HL-60 (cell line): ENCODE data around the gene PITPNC1.
A peak's percentile ranks its signal among the peaks of the same experiment; 100 is the strongest.
"Not testable (repeated sequence)": the region's sequence is repeated elsewhere in the genome, so short reads cannot be mapped to it uniquely, and the experiment has no call there.

Experiments used
- DNase-seq, 2 experiments: peaks; one replicate each; pipeline ENCODE4 v3.0.0-alpha.2; 2010 to 2020; ENCODE audit warnings: low read depth in 1 of 2, low spot score in 1 of 2
- H3K27ac ChIP-seq: fragments of 250-450 bp; sonication (Bioruptor Pico); replicated peaks from 2 replicates; pipeline ENCODE4 v1.5.1; 2020; ENCODE audit warnings: mild to moderate bottlenecking, moderate library complexity
- H3K27me3 ChIP-seq: fragments of 250-450 bp; sonication (Bioruptor Pico); 2 replicates; pipeline ENCODE4 v1.5.1; 2021; ENCODE audit warnings: mild to moderate bottlenecking, moderate library complexity; ENCODE audit not compliant: insufficient read depth, poor library complexity, severe bottlenecking
- H3K4me3 ChIP-seq: replicated peaks from 2 replicates; pipeline ENCODE4 v1.5.1; 2011; ENCODE audit warnings: mild to moderate bottlenecking, control low read depth, low read length; ENCODE audit not compliant: insufficient read depth
- CTCF ChIP-seq: IDR thresholded peaks from one replicate; pipeline ENCODE4 v1.5.1; 2011; ENCODE audit warnings: low read length, control low read depth, inconsistent platforms; ENCODE audit not compliant: insufficient read depth
- GABPA ChIP-seq: IDR thresholded peaks from 2 replicates; pipeline ENCODE4 v1.6.1; 2012; ENCODE audit warnings: low read depth
- POLR2AphosphoS5 ChIP-seq: IDR thresholded peaks from 2 replicates; pipeline ENCODE4 v1.6.1; 2012; ENCODE audit warnings: low read depth
- REST ChIP-seq: IDR thresholded peaks from 2 replicates; pipeline ENCODE4 v1.6.1; 2012; ENCODE audit warnings: low read depth; ENCODE audit not compliant: insufficient replicate concordance
- SPI1 ChIP-seq: IDR thresholded peaks from 2 replicates; pipeline ENCODE4 v1.6.1; 2012; ENCODE audit warnings: low read depth, mild to moderate bottlenecking, borderline replicate concordance

Gene PITPNC1

GRCh38 chr17:67718325-67718941 lies 341.4 kb downstream of the PITPNC1 start:
- peak overlapping the region; percentile 87 for H3K27ac ChIP-seq
- peak in 1 of 2 experiments; percentile 36 for DNase-seq
- TF ChIP-seq GABPA (no peak), CTCF (no peak), REST (no peak), SPI1 (no peak), POLR2AphosphoS5 (no peak)
- no peaks in the 10 kb centered on the region for H3K27me3 ChIP-seq
- peak overlapping the region; percentile 83 for H3K4me3 ChIP-seq

GRCh38 chr17:67725373-67725791 lies 348.3 kb downstream of the PITPNC1 start:
- H3K27me3 ChIP-seq, result no peaks in the 10 kb centered on the region
- peak overlapping the region; percentile 1; the same call in 1 of the 2 replicates for H3K27ac ChIP-seq
- DNase-seq, result no peak
- H3K4me3 ChIP-seq, result no peak overlapping the region
- no peak for TF ChIP-seq GABPA
- TF ChIP-seq CTCF, result no peak
- TF ChIP-seq SPI1, result no peak
- TF ChIP-seq REST, result no peak
- no peak for TF ChIP-seq POLR2AphosphoS5

- Histone ChIP-seq H3K4me3 (no peak overlapping the region), H3K27me3 (no peaks in the 10 kb centered on the region), H3K27ac (0 out of 2 replicates have a peak overlapping the region, but pooled peaks have one; percentile 1)
- no peak for DNase-seq
- no peak for TF ChIP-seq SPI1
- TF ChIP-seq POLR2AphosphoS5, result no peak
- TF ChIP-seq GABPA, result no peak
- no peak for TF ChIP-seq CTCF
- TF ChIP-seq REST, result no peak
These were observed 348.7 kb downstream of the PITPNC1 start for GRCh38 chr17:67725807-67726206.

- not testable (repeated sequence) for H3K27me3 ChIP-seq, H3K4me3 ChIP-seq, H3K27ac ChIP-seq, DNase-seq
These were observed 350.3 kb downstream of the PITPNC1 start for GRCh38 chr17:67727152-67728039.
